ENCODE measurements around the gene KLRD1.

- no peak for TF ChIP-seq NRF1 (IDR thresholded peaks at IDR 0.05; ENCODE audit: low read depth, low read length)
- TF ChIP-seq TAF1 (IDR thresholded peaks at IDR 0.05; ENCODE audit: borderline replicate concordance, low read depth, low read length) = no peak
- TF ChIP-seq FOXJ3 (CRISPR knock-in tag; IDR thresholded peaks at IDR 0.05) = no peak
- no peak for TF ChIP-seq CTCF (IDR thresholded peaks at IDR 0.05)
- TF ChIP-seq YY1 (IDR thresholded peaks at IDR 0.05; ENCODE audit: low read depth) = no peak
- TF ChIP-seq MAX (IDR thresholded peaks at IDR 0.05; ENCODE audit: low read depth) = no peak
- TF ChIP-seq REST (IDR thresholded peaks at IDR 0.05; ENCODE audit: low read depth, low read length) = no peak
- TF ChIP-seq USF2 (IDR thresholded peaks at IDR 0.05; ENCODE audit: borderline replicate concordance, low read depth, low read length) = no peak
- no peak for TF ChIP-seq MXI1 (IDR thresholded peaks at IDR 0.05; ENCODE audit: low read depth, low read length)
- TF ChIP-seq TEAD4 (IDR thresholded peaks at IDR 0.05; ENCODE audit: borderline replicate concordance, insufficient read depth) = no peak
- TF ChIP-seq FOXM1 (IDR thresholded peaks at IDR 0.05; ENCODE audit: low read depth) = no peak
- no peak for TF ChIP-seq RAD21 (IDR thresholded peaks at IDR 0.05; ENCODE audit: low read length)
- TF ChIP-seq CHD2 (IDR thresholded peaks at IDR 0.05; ENCODE audit: low read length, partially characterized antibody) = no peak
- TF ChIP-seq RFX5 (IDR thresholded peaks at IDR 0.05; ENCODE audit: low read length) = no peak
Observed at GRCh38 chr12:10272467-10272866, 35.2 kb upstream of the KLRD1 start.
